ENCODE results near the gene SAMM50. TPM values are rescaled to one million over a fixed set of nuclear protein-coding genes. Genes with fewer than 3 reads are reported as not detected.
A peak's percentile ranks its signal among the peaks of the same experiment; 100 is the strongest.

SAMM50 gene
- total and polyA plus RNA-seq, 4 experiments from 2014 or later = 33.3 to 72.1 (median 52.6) TPM

- DNase-seq = no peak
- peaks cover 17% of the 10 kb centered on the region for H3K36me3 ChIP-seq (ENCODE audit: insufficient read depth, low read length)
- intact Hi-C loops (cut with micrococcal nuclease) = no loop called here
- Mint-ChIP-seq H3K27ac (peak overlapping the region; percentile 85 to 97 (median 95)), H3K9me3 (peaks cover 0 to 1% (median 0%) of the 10 kb centered on the region in 8 donors), H3K36me3 (peaks cover 40 to 63% of the 10 kb centered on the region in 2 donors), H3K4me1 (peaks cover 13 to 36% (median 26%) of the 10 kb centered on the region in 4 donors), H3K4me3 (peak overlapping the region; percentile 89 to 94 (median 92)), H3K27me3 (no peaks in the 10 kb centered on the region)
- H3K27ac ChIP-seq (ENCODE audit: low read depth, low read length) = peak overlapping the region; percentile 63
- CTCF ChIA-PET (ENCODE audit: partially characterized antibody) = interaction anchor here (0.5 to 6.7 kb wide), 4 partner anchors 89 to 674 kb away, joined by 3 to 157 read pairs (median 84); no protein-coding TSS in a partner anchor
- POLR2A ChIA-PET (ENCODE audit: partially characterized antibody) = interaction anchor here (0.9 to 1.9 kb wide), 4 partner anchors 29 to 41 kb away, joined by 3 to 6 read pairs (median 4); partner anchors contain the start of gene SAMM50
- H3K27me3 ChIP-seq (ENCODE audit: insufficient read depth, low read length) = no peaks in the 10 kb centered on the region
- peaks cover 11% of the 10 kb centered on the region for H3K4me1 ChIP-seq (ENCODE audit: insufficient read depth, low read length)
- H3K4me3 ChIP-seq (ENCODE audit: low read length in 2 of 2) = peak overlapping the region; percentile 37 to 74
- H3K9me3 ChIP-seq (ENCODE audit: control insufficient read depth in 1 of 2, low read length in 2 of 2) = no peaks in the 10 kb centered on the region
Observed at GRCh38 chr22:43995798-43996169, 40.5 kb downstream of the SAMM50 start.

- H3K4me1 Mint-ChIP-seq = peaks cover 13 to 36% (median 26%) of the 10 kb centered on the region in 4 donors
- peak overlapping the region; percentile 89 to 94 (median 92) for H3K4me3 Mint-ChIP-seq
- peaks cover 0 to 1% (median 0%) of the 10 kb centered on the region in 8 donors for H3K9me3 Mint-ChIP-seq
- H3K4me3 ChIP-seq (ENCODE audit: low read length in 2 of 2) = peak overlapping the region; percentile 43 to 74
- H3K27ac ChIP-seq (ENCODE audit: low read depth, low read length) = peak overlapping the region; percentile 63
- CTCF ChIA-PET (ENCODE audit: partially characterized antibody) = interaction anchor here (0.5 to 6.7 kb wide), 3 partner anchors 89 to 674 kb away, joined by 3 to 157 read pairs (median 122); no protein-coding TSS in a partner anchor
- peak; percentile 60 to 69 (median 66) for DNase-seq
- H3K4me1 ChIP-seq (ENCODE audit: insufficient read depth, low read length) = peaks cover 11% of the 10 kb centered on the region
- peaks cover 39 to 60% of the 10 kb centered on the region in 2 donors for H3K36me3 Mint-ChIP-seq
- no peaks in the 10 kb centered on the region for H3K27me3 Mint-ChIP-seq
- POLR2A ChIA-PET (ENCODE audit: partially characterized antibody) = interaction anchor here (0.9 to 1.6 kb wide), 5 partner anchors 8 to 90 kb away, joined by 3 to 5 read pairs (median 4); partner anchors contain the start of gene SAMM50
- peaks cover 16% of the 10 kb centered on the region for H3K36me3 ChIP-seq (ENCODE audit: insufficient read depth, low read length)
- no peaks in the 10 kb centered on the region for H3K27me3 ChIP-seq (ENCODE audit: insufficient read depth, low read length)
- peak overlapping the region; percentile 85 to 97 (median 95) for H3K27ac Mint-ChIP-seq
- H3K9me3 ChIP-seq (ENCODE audit: control insufficient read depth in 1 of 2, low read length in 2 of 2) = no peaks in the 10 kb centered on the region
- intact Hi-C loops (cut with micrococcal nuclease) = no loop called here
Observed at GRCh38 chr22:43996170-43996980, 41.1 kb downstream of the SAMM50 start.

GRCh38 chr22:43996981-43997265, 41.7 kb downstream of the SAMM50 start:
- Mint-ChIP-seq H3K4me1 (peaks cover 13 to 36% (median 26%) of the 10 kb centered on the region in 4 donors), H3K36me3 (peaks cover 35 to 55% of the 10 kb centered on the region in 2 donors), H3K27me3 (no peaks in the 10 kb centered on the region), H3K27ac (peak overlapping the region in 6 of 7 donors; percentile 42 to 97 (median 95)), H3K4me3 (peak overlapping the region; percentile 52 to 94 (median 92)), H3K9me3 (peaks cover 0 to 1% (median 0%) of the 10 kb centered on the region in 8 donors)
- H3K9me3 ChIP-seq (ENCODE audit: control insufficient read depth in 1 of 2, low read length in 2 of 2) = no peaks in the 10 kb centered on the region
- ChIA-PET CTCF (ENCODE audit: partially characterized antibody) (interaction anchor here (5.2 to 6.7 kb wide), 2 partner anchors 88 to 629 kb away, joined by 122 to 157 read pairs; no protein-coding TSS in a partner anchor), POLR2A (ENCODE audit: partially characterized antibody) (interaction anchor here (1.0 kb wide), 2 partner anchors 9 to 89 kb away, joined by 4 read pairs; no protein-coding TSS in a partner anchor)
- no peaks in the 10 kb centered on the region for H3K27me3 ChIP-seq (ENCODE audit: insufficient read depth, low read length)
- peak overlapping the region in 1 of 2 donors; percentile 74 for H3K4me3 ChIP-seq (ENCODE audit: low read length in 2 of 2)
- intact Hi-C loops (cut with micrococcal nuclease) = no loop called here
- peaks cover 11% of the 10 kb centered on the region for H3K36me3 ChIP-seq (ENCODE audit: insufficient read depth, low read length)
- H3K27ac ChIP-seq (ENCODE audit: low read depth, low read length) = peak overlapping the region; percentile 63
- H3K4me1 ChIP-seq (ENCODE audit: insufficient read depth, low read length) = peaks cover 11% of the 10 kb centered on the region
- DNase-seq = no peak

- H3K27ac Mint-ChIP-seq = peak overlapping the region in 1 of 7 donors; percentile 68
- H3K27me3 Mint-ChIP-seq = no peaks in the 10 kb centered on the region
- no peak overlapping the region for H3K4me3 ChIP-seq (ENCODE audit: low read length in 2 of 2)
- no peak overlapping the region for H3K27ac ChIP-seq (ENCODE audit: low read depth, low read length)
- no peaks in the 10 kb centered on the region for H3K9me3 Mint-ChIP-seq
- peak overlapping the region in 2 of 8 donors; percentile 31 to 39 for H3K4me3 Mint-ChIP-seq
- intact Hi-C loops (cut with micrococcal nuclease) = no loop called here
- peaks cover 9 to 29% (median 19%) of the 10 kb centered on the region in 4 donors for H3K4me1 Mint-ChIP-seq
- H3K27me3 ChIP-seq (ENCODE audit: insufficient read depth, low read length) = no peaks in the 10 kb centered on the region
- H3K4me1 ChIP-seq (ENCODE audit: insufficient read depth, low read length) = peaks cover 11% of the 10 kb centered on the region
- POLR2A ChIA-PET (ENCODE audit: partially characterized antibody) = interaction anchor here (0.6 to 0.8 kb wide), 2 partner anchors 87 to 1105 kb away, joined by 3 read pairs; no protein-coding TSS in a partner anchor
- CTCF ChIA-PET (ENCODE audit: partially characterized antibody) = interaction anchor here (1.3 kb wide), 1 partner anchor 686 kb away, joined by 3 read pairs; no protein-coding TSS in a partner anchor
- no peaks in the 10 kb centered on the region for H3K9me3 ChIP-seq (ENCODE audit: control insufficient read depth in 1 of 2, low read length in 2 of 2)
- DNase-seq = no peak
- no peaks in the 10 kb centered on the region for H3K36me3 ChIP-seq (ENCODE audit: insufficient read depth, low read length)
- H3K36me3 Mint-ChIP-seq = peaks cover 23 to 38% of the 10 kb centered on the region in 2 donors
Observed at GRCh38 chr22:43998679-43999264, 43.5 kb downstream of the SAMM50 start.

- CTCF ChIA-PET (ENCODE audit: partially characterized antibody) = no interaction called here
- intact Hi-C loops (cut with micrococcal nuclease) = no loop called here
Observed at GRCh38 chr22:43999378-43999777, 44.1 kb downstream of the SAMM50 start.

GRCh38 chr22:44000123-44000522, 44.9 kb downstream of the SAMM50 start:
- intact Hi-C loops (cut with micrococcal nuclease) = no loop called here
- Mint-ChIP-seq H3K4me3 (no peak overlapping the region), H3K4me1 (peaks cover 6 to 22% (median 13%) of the 10 kb centered on the region in 4 donors), H3K9me3 (peaks cover 0 to 2% (median 0%) of the 10 kb centered on the region in 8 donors), H3K27ac (peak overlapping the region in 1 of 7 donors; percentile 29), H3K27me3 (no peaks in the 10 kb centered on the region), H3K36me3 (peaks cover 25 to 26% of the 10 kb centered on the region in 2 donors)
- Histone ChIP-seq H3K9me3 (ENCODE audit: control insufficient read depth in 1 of 2, low read length in 2 of 2) (no peaks in the 10 kb centered on the region), H3K36me3 (ENCODE audit: insufficient read depth, low read length) (no peaks in the 10 kb centered on the region), H3K27me3 (ENCODE audit: insufficient read depth, low read length) (no peaks in the 10 kb centered on the region), H3K4me3 (ENCODE audit: low read length in 2 of 2) (no peak overlapping the region), H3K27ac (ENCODE audit: low read depth, low read length) (no peak overlapping the region), H3K4me1 (ENCODE audit: insufficient read depth, low read length) (peaks cover 11% of the 10 kb centered on the region)
- CTCF ChIA-PET (ENCODE audit: partially characterized antibody) = no interaction called here
- no peak for DNase-seq
- POLR2A ChIA-PET (ENCODE audit: partially characterized antibody) = no interaction called here

More at GRCh38 chr22:43999378-43999777, 44.1 kb downstream of the SAMM50 start:
- Histone ChIP-seq H3K27ac (ENCODE audit: low read depth, low read length) (no peak overlapping the region), H3K4me3 (ENCODE audit: low read length in 2 of 2) (no peak overlapping the region), H3K9me3 (ENCODE audit: control insufficient read depth in 1 of 2, low read length in 2 of 2) (no peaks in the 10 kb centered on the region), H3K27me3 (ENCODE audit: insufficient read depth, low read length) (no peaks in the 10 kb centered on the region), H3K36me3 (ENCODE audit: insufficient read depth, low read length) (no peaks in the 10 kb centered on the region), H3K4me1 (ENCODE audit: insufficient read depth, low read length) (peaks cover 11% of the 10 kb centered on the region)
- peaks cover 8 to 28% (median 18%) of the 10 kb centered on the region in 4 donors for H3K4me1 Mint-ChIP-seq
- H3K9me3 Mint-ChIP-seq = peaks cover 0 to 2% (median 0%) of the 10 kb centered on the region in 8 donors
- H3K27me3 Mint-ChIP-seq = no peaks in the 10 kb centered on the region
- peaks cover 23 to 32% of the 10 kb centered on the region in 2 donors for H3K36me3 Mint-ChIP-seq
- no peak overlapping the region for H3K4me3 Mint-ChIP-seq
- POLR2A ChIA-PET (ENCODE audit: partially characterized antibody) = interaction anchor here (0.8 kb wide), 1 partner anchor 86 kb away, joined by 3 read pairs; no protein-coding TSS in a partner anchor
- no peak for DNase-seq
- no peak overlapping the region for H3K27ac Mint-ChIP-seq

Measured in CD4-positive, alpha-beta memory T cell (primary cell).